ENCODE data around the gene PITPNM3. TPM values are rescaled to one million over a fixed set of nuclear protein-coding genes. Genes with fewer than 3 reads are reported as not detected.

The PITPNM3 gene
- total and polyA plus RNA-seq, 2 of the 8 experiments (the other 6 are each of a cell fraction or from before 2014, with no cell fraction given) = 1.7 to 3.1 TPM

DNA sequence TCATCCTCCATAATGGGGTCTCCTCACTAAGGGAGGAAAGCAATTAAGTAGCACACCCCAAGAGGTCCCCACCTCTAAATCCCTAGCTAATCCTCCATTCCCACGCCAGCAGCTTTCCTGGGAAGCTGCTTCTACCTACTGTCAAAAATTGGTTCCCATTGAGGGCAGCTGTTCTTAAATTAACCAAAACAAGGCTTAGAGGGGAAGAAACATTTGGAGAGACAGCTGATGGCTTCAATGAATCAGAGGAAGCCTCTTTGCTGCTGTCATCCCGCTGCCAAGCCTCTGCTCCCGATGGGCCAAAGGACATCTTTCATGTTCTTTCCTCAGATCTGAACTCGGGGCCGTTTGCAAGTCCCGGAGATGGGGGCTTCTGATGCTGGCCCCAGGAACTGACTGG is 148.1 kb downstream of the PITPNM3 start:
- Histone ChIP-seq H4K8ac (ENCODE audit: extremely low read depth, insufficient read depth, low read length) (no peak overlapping the region), H3K79me1 (ENCODE audit: low read depth, low read length) (no peaks in the 10 kb centered on the region), H3K4ac (replicated peaks; ENCODE audit: insufficient read length, low read depth, low read length) (no peak overlapping the region), H3K9ac (replicated peaks in 1 of 4; ENCODE audit: extremely low read depth in 1 of 4, low read depth in 3 of 4, low read length in 3 of 4) (no peak overlapping the region), H3K79me2 (ENCODE audit: control insufficient read depth in 1 of 2, insufficient read depth in 2 of 2, low read length in 2 of 2) (no peaks in the 10 kb centered on the region), H4K91ac (replicated peaks; ENCODE audit: insufficient read length, low read length) (no peak overlapping the region), H3K23me2 (ENCODE audit: low read depth, low read length) (no peaks in the 10 kb centered on the region), H4K20me1 (replicated peaks in 1 of 2; ENCODE audit: control insufficient read depth in 1 of 2, insufficient read depth in 2 of 2, low read length in 2 of 2) (no peaks in the 10 kb centered on the region), H3K27ac (ENCODE audit: low read depth, low read length) (no peak overlapping the region), H3K18ac (ENCODE audit: extremely low read depth, low read length) (no peak overlapping the region), H3K27me3 (replicated peaks in 1 of 4; ENCODE audit: control insufficient read depth in 3 of 4, extremely low read depth in 1 of 4, insufficient read depth in 3 of 4, low read length in 3 of 4) (no peaks in the 10 kb centered on the region; a peak in 1 of 7 replicates), H3K56ac (replicated peaks; ENCODE audit: insufficient read length, low read depth, low read length) (no peak overlapping the region), H2BK15ac (ENCODE audit: low read length) (no peak overlapping the region), H3K14ac (ENCODE audit: insufficient read length) (no peak overlapping the region), H2BK20ac (ENCODE audit: low read length) (no peak overlapping the region), H3K36me3 (ENCODE audit: control insufficient read depth in 2 of 4, insufficient read depth in 4 of 4, low read length in 3 of 4) (no peaks in the 10 kb centered on the region), H3K9me3 (ENCODE audit: insufficient read depth in 2 of 2, low read depth in 1 of 2, low read length in 1 of 2) (no peaks in the 10 kb centered on the region), H2AFZ (ENCODE audit: low read length) (no peak overlapping the region), H3K4me3 (ENCODE audit: extremely low read depth in 1 of 4, insufficient read depth in 2 of 4, low read depth in 3 of 4, low read length in 4 of 4) (no peak overlapping the region), H3K23ac (ENCODE audit: insufficient read length) (no peak overlapping the region), H3K4me2 (ENCODE audit: insufficient read depth in 1 of 2, low read depth in 2 of 2, low read length in 2 of 2) (no peak overlapping the region), H3K4me1 (replicated peaks in 1 of 4; ENCODE audit: control insufficient read depth in 3 of 4, insufficient read depth in 4 of 4, low read length in 3 of 4) (no peaks in the 10 kb centered on the region), H4K5ac (ENCODE audit: insufficient read length, low read depth, low read length) (no peak overlapping the region), H2BK120ac (replicated peaks; ENCODE audit: low read depth, low read length) (no peak overlapping the region), H2AK5ac (ENCODE audit: low read depth, low read length) (no peak overlapping the region), H2BK12ac (ENCODE audit: low read depth, low read length) (no peak overlapping the region), H2BK5ac (ENCODE audit: low read depth, low read length) (no peak overlapping the region)
- 98% methylated on average over 6 of the region's 6 CpGs; no CpG with 5 or more reads in 1 of the 2 experiments for WGBS, 2 experiments (ENCODE audit: extremely low coverage in 1 of 2, insufficient coverage in 1 of 2, insufficient read length in 1 of 2, insufficient replicate concordance in 2 of 2, low coverage in 1 of 2, low lambda C conversion rate in 2 of 2, missing lambda C conversion rate in 1 of 2)
- CTCF ChIA-PET (ENCODE audit: partially characterized antibody) = interaction anchor here (0.6 to 2.7 kb wide), 6 partner anchors 48 to 820 kb away, joined by 3 to 6 read pairs (median 4); no protein-coding TSS in a partner anchor
- FAIRE-seq (no peak), DNase-seq (ENCODE audit: low read depth in 1 of 2, low spot score in 2 of 2) (no peak)
- POLR2A ChIA-PET (ENCODE audit: partially characterized antibody) = no interaction called here
- no peak for TF ChIP-seq SIX5 (IDR thresholded peaks at IDR 0.05; ENCODE audit: low read depth, low read length)
- no peak for TF ChIP-seq JUN (IDR thresholded peaks at IDR 0.05; ENCODE audit: low read depth, low read length)
- TF ChIP-seq FOSL1 (IDR thresholded peaks at IDR 0.05; ENCODE audit: insufficient read depth, low read depth, low read length) = no peak
- no peak for TF ChIP-seq ASH2L (IDR thresholded peaks at IDR 0.05; ENCODE audit: low read length)
- no peak for TF ChIP-seq RAD21 (IDR thresholded peaks at IDR 0.05 in 1 of 2, conservative IDR thresholded peaks at IDR 0.05 in 1 of 2; ENCODE audit: low read depth in 2 of 2, low read length in 2 of 2)
- TF ChIP-seq CBX5 (IDR thresholded peaks at IDR 0.05; ENCODE audit: low read depth, low read length) = no peak
- no peak for TF ChIP-seq CHD1 (IDR thresholded peaks at IDR 0.05; ENCODE audit: low read depth, low read length)
- no peak for TF ChIP-seq SUZ12 (IDR thresholded peaks at IDR 0.05; ENCODE audit: low read length)
- TF ChIP-seq TEAD4 (IDR thresholded peaks at IDR 0.05; ENCODE audit: low read depth, low read length) = no peak
- TF ChIP-seq, protein P1, sequence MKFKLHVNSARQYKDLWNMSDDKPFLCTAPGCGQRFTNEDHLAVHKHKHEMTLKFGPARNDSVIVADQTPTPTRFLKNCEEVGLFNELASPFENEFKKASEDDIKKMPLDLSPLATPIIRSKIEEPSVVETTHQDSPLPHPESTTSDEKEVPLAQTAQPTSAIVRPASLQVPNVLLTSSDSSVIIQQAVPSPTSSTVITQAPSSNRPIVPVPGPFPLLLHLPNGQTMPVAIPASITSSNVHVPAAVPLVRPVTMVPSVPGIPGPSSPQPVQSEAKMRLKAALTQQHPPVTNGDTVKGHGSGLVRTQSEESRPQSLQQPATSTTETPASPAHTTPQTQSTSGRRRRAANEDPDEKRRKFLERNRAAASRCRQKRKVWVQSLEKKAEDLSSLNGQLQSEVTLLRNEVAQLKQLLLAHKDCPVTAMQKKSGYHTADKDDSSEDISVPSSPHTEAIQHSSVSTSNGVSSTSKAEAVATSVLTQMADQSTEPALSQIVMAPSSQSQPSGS (IDR thresholded peaks at IDR 0.05; ENCODE audit: low read length) = no peak
- TF ChIP-seq ZNF274 (IDR thresholded peaks at IDR 0.05; ENCODE audit: borderline replicate concordance, extremely low read depth, low read length) = no peak
- no peak for TF ChIP-seq SIRT6 (IDR thresholded peaks at IDR 0.05; ENCODE audit: low read length)
- TF ChIP-seq TBP (IDR thresholded peaks at IDR 0.05; ENCODE audit: low read depth, low read length) = no peak
- TF ChIP-seq TAF1 (IDR thresholded peaks at IDR 0.05; ENCODE audit: low read depth, low read length) = no peak
